HepG2 (cell line): Measurements from ENCODE around the gene C21orf58. TPM values are rescaled to one million over a fixed set of nuclear protein-coding genes. Genes with fewer than 3 reads are reported as not detected.
A peak's percentile ranks its signal among the peaks of the same experiment; 100 is the strongest.

Experiments used
- CENPX ChIP-seq: sonication (generic); formaldehyde crosslinking; IDR thresholded peaks from 2 replicates; pipeline ENCODE4 v1.9.0; 2021; ENCODE audit warnings: mild to moderate bottlenecking, missing genetic modification reagents, moderate library complexity
- DZIP1 ChIP-seq: sonication (generic); formaldehyde crosslinking; IDR thresholded peaks from 2 replicates; pipeline ENCODE4 v1.5.0; 2020; ENCODE audit warnings: mild to moderate bottlenecking, missing genetic modification reagents
- LRRFIP1 ChIP-seq: sonication (generic); formaldehyde crosslinking; conservative IDR thresholded peaks from 2 replicates; pipeline ENCODE4 v1.4.0; 2020; ENCODE audit warnings: missing genetic modification reagents
- NKX3-1 ChIP-seq: sonication (generic); formaldehyde crosslinking; IDR thresholded peaks from 2 replicates; pipeline ENCODE4 v1.5.0; 2020; ENCODE audit warnings: missing genetic modification reagents
- PRDM15 ChIP-seq: sonication (generic); formaldehyde crosslinking; IDR thresholded peaks from 2 replicates; pipeline ENCODE4 v1.4.0; 2020; ENCODE audit warnings: missing genetic modification reagents
- SOX13 ChIP-seq, 3 experiments: fragments of 450-650 bp in 1 of 3; sonication (generic) in 1 of 3; formaldehyde crosslinking in 1 of 3; IDR thresholded peaks in 2 of 3; conservative IDR thresholded peaks in 1 of 3; 2 replicates each; pipeline versions ENCODE4 v1.5.0 to v1.6.1; 2016 to 2020; ENCODE audit warnings: antibody characterized with exemption in 1 of 3, mild to moderate bottlenecking in 1 of 3, missing compliant biosample characterization in 1 of 3, missing genetic modification reagents in 1 of 3, moderate library complexity in 1 of 3
- SRF ChIP-seq: IDR thresholded peaks from 2 replicates; pipeline ENCODE4 v1.6.1; 2011; ENCODE audit warnings: mild to moderate bottlenecking, low read depth, low read length, moderate library complexity
- SRSF1 ChIP-seq: fragments of 200-400 bp; formaldehyde crosslinking; optimal IDR thresholded peaks from 2 replicates; pipeline ENCODE3; 2017; ENCODE audit warnings: mild to moderate bottlenecking, low read depth, low read length, moderate library complexity
- SRSF9 ChIP-seq: fragments of 200-400 bp; formaldehyde crosslinking; IDR thresholded peaks from 2 replicates; pipeline ENCODE4 v1.6.1; 2018; ENCODE audit warnings: borderline replicate concordance, mild to moderate bottlenecking, low read depth, low read length; ENCODE audit not compliant: insufficient read depth, poor library complexity, severe bottlenecking
- TARDBP ChIP-seq: sonication (generic); formaldehyde crosslinking; IDR thresholded peaks from 2 replicates; pipeline ENCODE4 v1.8.0; 2022; ENCODE audit warnings: mild to moderate bottlenecking, missing genetic modification reagents
- TMF1 ChIP-seq: sonication (generic); formaldehyde crosslinking; IDR thresholded peaks from 2 replicates; pipeline ENCODE4 v1.8.1; 2022; ENCODE audit warnings: low read depth, missing genetic modification reagents
- WIZ ChIP-seq: sonication (generic); formaldehyde crosslinking; IDR thresholded peaks from 2 replicates; pipeline ENCODE4 v1.5.1; 2020; ENCODE audit warnings: mild to moderate bottlenecking, missing genetic modification reagents
- ZBTB37 ChIP-seq: sonication (generic); formaldehyde crosslinking; IDR thresholded peaks from 2 replicates; pipeline ENCODE4 v1.4.0; 2020; ENCODE audit warnings: mild to moderate bottlenecking, missing genetic modification reagents
- ZNF260 ChIP-seq: sonication (generic); formaldehyde crosslinking; IDR thresholded peaks from 2 replicates; pipeline ENCODE4 v1.4.0; 2020; ENCODE audit warnings: missing genetic modification reagents, low read depth, mild to moderate bottlenecking, borderline replicate concordance
- ZNF501 ChIP-seq: sonication (generic); formaldehyde crosslinking; IDR thresholded peaks from 2 replicates; pipeline ENCODE4 v1.5.1; 2020; ENCODE audit warnings: mild to moderate bottlenecking, moderate library complexity, missing genetic modification reagents
- ZNF891 ChIP-seq: sonication (generic); formaldehyde crosslinking; IDR thresholded peaks from 2 replicates; pipeline ENCODE4 v1.5.0; 2020; ENCODE audit warnings: mild to moderate bottlenecking, missing genetic modification reagents
- polyA plus RNA-seq, 8 experiments: library from polyadenylated mRNA; depleted of rRNA in 3 of 8; stranded (reverse) in 7 of 8; unstranded in 1 of 8; fragments of >200 nt; fragmentation: Illumina TruSeq in 4 of 8; extraction: Trizol in 4 of 8; gene quantifications; 2 replicates each; pipeline versions ENCODE4 v1.2.1 to v1.2.3, GENCODE V29; 2011 to 2016; ENCODE audit warnings: low read depth in 4 of 8, missing spikeins in 1 of 8, mixed read lengths in 1 of 8; ENCODE audit not compliant: insufficient read depth in 1 of 8
- total RNA-seq, 5 experiments: library from RNA; depleted of rRNA; stranded (reverse); fragments of >200 nt; fragmentation: Illumina TruSeq; extraction: Trizol; gene quantifications; 2 replicates each; pipeline ENCODE4 v1.2.3, GENCODE V29; 2016; ENCODE audit warnings: low read depth in 1 of 5

C21orf58 gene
- total and polyA plus RNA-seq, 2 of the 13 experiments (the other 11 are each of a cell fraction or from before 2014, with no cell fraction given), result 3.5 to 6.8 TPM

- TF ChIP-seq ZBTB37, result no peak
- peak; percentile 30; the same call in 1 of the 2 replicates for TF ChIP-seq DZIP1 (CRISPR knock-in tag)
- no peak for TF ChIP-seq ZNF260 (CRISPR knock-in tag)
- 0 out of 2 replicates have a peak, but pooled peaks have one; percentile 5 for TF ChIP-seq PRDM15
- no peak for TF ChIP-seq SRF
- TF ChIP-seq TMF1 (CRISPR knock-in tag), result peak; percentile 95
- TF ChIP-seq SRSF9, result no peak
- no peak for TF ChIP-seq CENPX (CRISPR knock-in tag)
- TF ChIP-seq TARDBP (CRISPR knock-in tag), result peak; percentile 93
- no peak for TF ChIP-seq WIZ
- TF ChIP-seq ZNF501, result peak; percentile 75
- peak; percentile 54; the same call in 1 of the 2 replicates for TF ChIP-seq ZNF891
- TF ChIP-seq LRRFIP1 (CRISPR knock-in tag), result no peak
- no peak; the same call in 1 of the 2 replicates for TF ChIP-seq NKX3-1 (CRISPR knock-in tag)
- peak; percentile 53 for TF ChIP-seq SRSF1
- no peak; the same call in 1 of the 2 replicates for TF ChIP-seq SOX13 (IDR thresholded peaks at IDR 0.05)
- peak in 1 of 2 experiments; percentile 29; a peak in 2 of 4 replicates for TF ChIP-seq SOX13 (CRISPR knock-in tag; conservative IDR thresholded peaks at IDR 0.05 in 1 of 2, IDR thresholded peaks at IDR 0.05 in 1 of 2)
Measured at GRCh38 chr21:46285761-46286647, 37.7 kb downstream of the C21orf58 start, which contains the start of gene YBEY (continued).
